SK-N-SH treated with all-trans-retinoic acid at 6 μM for 48 hours (cell line): Measurements from ENCODE around the gene HMGN1.

Experiments
- ATAC-seq: fragments of 200-7000 bp; cut with Tn5 transposase; 3 replicates; pipeline ENCODE4 v1.9.1; 2020; ENCODE audit warnings: mild to moderate bottlenecking, moderate library complexity
- ARNTL ChIP-seq: fragments of 450-650 bp; formaldehyde crosslinking; IDR thresholded peaks from 2 replicates; pipeline ENCODE4 v1.5.0; 2020; ENCODE audit warnings: low read depth, mild to moderate bottlenecking, moderate library complexity, borderline replicate concordance
- BACH2 ChIP-seq: fragments of 250-450 bp; sonication (Bioruptor Pico); IDR thresholded peaks from 2 replicates; pipeline ENCODE4 v1.9.0; 2021; ENCODE audit warnings: mild to moderate bottlenecking, borderline replicate concordance
- CREB5 ChIP-seq: fragments of 250-450 bp; sonication (Bioruptor Pico); IDR thresholded peaks from 2 replicates; pipeline ENCODE4 v1.5.1; 2020; ENCODE audit warnings: low read depth, mild to moderate bottlenecking, moderate library complexity
- CSDC2 ChIP-seq: fragments of 250-450 bp; sonication (Bioruptor Pico); IDR thresholded peaks from 2 replicates; pipeline ENCODE4 v1.5.0; 2020; ENCODE audit warnings: mild to moderate bottlenecking, moderate library complexity
- ESRRG ChIP-seq: fragments of 250-450 bp; sonication (Bioruptor Pico); IDR thresholded peaks from 2 replicates; pipeline ENCODE4 v1.6.1; 2021; ENCODE audit warnings: mild to moderate bottlenecking
- GLIS3 ChIP-seq: fragments of 250-450 bp; sonication (Bioruptor Pico); IDR thresholded peaks from 2 replicates; pipeline ENCODE4 v1.5.0; 2020; ENCODE audit warnings: mild to moderate bottlenecking, moderate library complexity
- ISL1 ChIP-seq: fragments of 250-450 bp; sonication (Bioruptor Pico); IDR thresholded peaks from 2 replicates; pipeline ENCODE4 v2.1.2; 2022; ENCODE audit warnings: mild to moderate bottlenecking, moderate library complexity
- OSR1 ChIP-seq: fragments of 250-450 bp; sonication (Bioruptor Pico); IDR thresholded peaks from 2 replicates; pipeline ENCODE4 v1.8.0; 2022; ENCODE audit warnings: moderate library complexity, mild to moderate bottlenecking, inconsistent platforms
- POU6F1 ChIP-seq: fragments of 250-450 bp; sonication (Bioruptor Pico); IDR thresholded peaks from 2 replicates; pipeline ENCODE4 v1.8.0; 2021; ENCODE audit warnings: low read depth, mild to moderate bottlenecking, moderate library complexity, borderline replicate concordance
- PPARA ChIP-seq: fragments of 250-450 bp; sonication (Bioruptor Pico); IDR thresholded peaks from 2 replicates; pipeline ENCODE4 v1.5.0; 2020; ENCODE audit warnings: mild to moderate bottlenecking, borderline replicate concordance
- RARB ChIP-seq: fragments of 250-450 bp; sonication (Bioruptor Pico); IDR thresholded peaks from 2 replicates; pipeline ENCODE4 v1.8.0; 2021; ENCODE audit warnings: mild to moderate bottlenecking, moderate library complexity
- SNAI2 ChIP-seq: fragments of 250-450 bp; sonication (Bioruptor Pico); IDR thresholded peaks from 2 replicates; pipeline ENCODE4 v1.5.0; 2020; ENCODE audit warnings: mild to moderate bottlenecking, moderate library complexity
- TCF4 ChIP-seq: fragments of 250-450 bp; sonication (Bioruptor Pico); IDR thresholded peaks from 2 replicates; pipeline ENCODE4 v1.8.0; 2021; ENCODE audit warnings: mild to moderate bottlenecking, moderate library complexity, borderline replicate concordance
- TOX ChIP-seq: fragments of 250-450 bp; sonication (Bioruptor Pico); IDR thresholded peaks from 2 replicates; pipeline ENCODE4 v1.8.0; 2021; ENCODE audit warnings: mild to moderate bottlenecking, moderate library complexity, borderline replicate concordance
- ZC3H10 ChIP-seq: fragments of 250-450 bp; sonication (Bioruptor Pico); IDR thresholded peaks from 2 replicates; pipeline ENCODE4 v1.5.1; 2021; ENCODE audit warnings: mild to moderate bottlenecking, moderate library complexity
- ZFP3 ChIP-seq: fragments of 250-450 bp; sonication (Bioruptor Pico); IDR thresholded peaks from 2 replicates; pipeline ENCODE4 v1.5.0; 2020; ENCODE audit warnings: mild to moderate bottlenecking, moderate library complexity
- ZFP30 ChIP-seq: fragments of 450-650 bp; formaldehyde crosslinking; IDR thresholded peaks from 2 replicates; pipeline ENCODE4 v1.5.0; 2022; ENCODE audit warnings: mild to moderate bottlenecking, moderate library complexity
- ZNF565 ChIP-seq: fragments of 450-650 bp; formaldehyde crosslinking; conservative IDR thresholded peaks from 2 replicates; pipeline ENCODE4 v1.5.0; 2020; ENCODE audit warnings: low read depth, mild to moderate bottlenecking, moderate library complexity
- ZNF70 ChIP-seq: fragments of 450-650 bp; formaldehyde crosslinking; IDR thresholded peaks from 2 replicates; pipeline ENCODE4 v1.5.0; 2020; ENCODE audit warnings: mild to moderate bottlenecking, moderate library complexity
- ZNF8 ChIP-seq: fragments of 450-650 bp; formaldehyde crosslinking; IDR thresholded peaks from 2 replicates; pipeline ENCODE4 v1.5.0; 2020; ENCODE audit warnings: mild to moderate bottlenecking, moderate library complexity
- TF ChIP-seq, protein P1 (sequence below): fragments of 250-450 bp; sonication (Bioruptor Pico); IDR thresholded peaks from 2 replicates; pipeline ENCODE4 v1.5.0; 2020; ENCODE audit warnings: mild to moderate bottlenecking, moderate library complexity

The HMGN1 gene

DNA sequence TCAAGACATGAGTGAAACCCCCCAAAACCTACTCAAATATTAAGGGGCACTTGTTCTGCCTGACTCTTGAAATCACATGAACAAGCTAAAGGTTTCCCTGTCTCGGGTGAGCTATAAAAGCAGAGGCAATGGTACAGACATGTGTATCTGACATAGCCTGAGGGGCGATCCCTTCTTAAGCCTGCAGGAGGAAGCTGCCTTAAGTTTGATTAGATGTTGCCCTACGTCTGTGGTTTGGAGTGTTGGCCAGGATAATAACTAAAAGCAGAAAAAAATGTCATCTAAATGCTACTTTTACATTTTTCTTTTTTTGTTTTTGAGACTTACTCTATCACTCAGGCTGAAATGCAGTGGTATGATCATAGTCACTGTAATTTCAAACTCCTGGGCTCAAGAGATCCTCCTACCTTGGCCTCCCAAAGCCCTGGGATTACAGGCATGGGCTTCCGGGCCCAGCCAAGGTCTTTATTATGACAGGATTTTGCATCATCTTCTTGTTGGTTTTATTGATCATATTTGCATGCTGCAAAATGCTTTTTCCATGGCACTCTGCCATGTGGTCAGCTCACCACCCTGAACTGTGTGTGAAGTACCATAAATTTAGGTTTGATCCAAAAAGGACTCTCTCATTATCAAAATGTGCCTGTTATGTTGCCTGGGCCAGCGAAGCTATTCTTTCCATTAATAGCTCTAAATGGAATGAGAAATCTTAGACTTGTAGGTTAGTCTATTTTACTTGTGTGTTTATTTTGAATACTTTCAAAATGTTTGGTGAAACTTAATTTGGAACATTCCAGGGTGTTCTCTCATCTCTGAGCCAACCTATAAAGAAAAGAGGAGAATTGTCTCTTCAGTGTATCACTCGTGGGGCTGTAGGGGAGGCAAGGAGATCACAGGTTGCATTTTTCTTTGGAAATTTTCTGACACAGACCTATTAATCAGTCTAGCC is 15.0 kb upstream of the HMGN1 start:
- no peak for TF ChIP-seq OSR1 (CRISPR knock-in tag)
- TF ChIP-seq ZFP30, result no peak
- TF ChIP-seq PPARA (CRISPR knock-in tag), result no peak
- TF ChIP-seq GLIS3 (CRISPR knock-in tag), result no peak
- no peak for TF ChIP-seq TCF4 (CRISPR knock-in tag)
- TF ChIP-seq, all 23 proteins: peak for 0
- no peak for ATAC-seq

DNA sequence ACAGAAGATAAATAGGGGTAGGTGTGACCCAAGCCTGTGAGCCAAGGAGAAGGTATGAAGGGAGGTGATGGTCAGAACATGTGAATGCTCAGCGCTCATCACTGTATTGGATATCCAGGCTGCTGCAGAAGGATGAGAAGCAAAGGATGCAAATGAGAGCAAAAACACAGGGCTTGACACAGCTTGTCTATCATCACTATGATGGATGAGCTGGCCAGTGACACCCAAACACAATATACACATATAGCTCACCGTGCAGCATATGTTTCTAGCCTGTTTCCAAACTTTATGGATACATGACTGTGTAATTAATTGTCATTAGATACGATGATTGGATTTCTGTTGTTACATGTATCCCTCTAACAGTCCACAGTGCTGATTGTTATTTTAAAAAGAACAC is 13.8 kb upstream of the HMGN1 start:
- ATAC-seq, result no peak

GRCh38 chr21:39359382-39359781 is 10.5 kb upstream of the HMGN1 start:
- ATAC-seq, result no peak
- TF ChIP-seq RARB, result no peak
- TF ChIP-seq PPARA (CRISPR knock-in tag), result no peak
- TF ChIP-seq ESRRG, result no peak
- TF ChIP-seq, all 23 proteins: peak for 0

More for the DNA sequence above, 13.8 kb upstream of the HMGN1 start:
- TF ChIP-seq TCF4 (CRISPR knock-in tag) (no peak), BACH2 (CRISPR knock-in tag) (no peak), ZNF8 (CRISPR knock-in tag) (no peak), TOX (CRISPR knock-in tag) (no peak), ZFP3 (CRISPR knock-in tag) (no peak), ESRRG (no peak), ARNTL (CRISPR knock-in tag) (no peak), CSDC2 (CRISPR knock-in tag) (no peak), ZFP30 (no peak), ISL1 (CRISPR knock-in tag) (no peak), POU6F1 (no peak), RARB (no peak), ZC3H10 (no peak)

DNA sequence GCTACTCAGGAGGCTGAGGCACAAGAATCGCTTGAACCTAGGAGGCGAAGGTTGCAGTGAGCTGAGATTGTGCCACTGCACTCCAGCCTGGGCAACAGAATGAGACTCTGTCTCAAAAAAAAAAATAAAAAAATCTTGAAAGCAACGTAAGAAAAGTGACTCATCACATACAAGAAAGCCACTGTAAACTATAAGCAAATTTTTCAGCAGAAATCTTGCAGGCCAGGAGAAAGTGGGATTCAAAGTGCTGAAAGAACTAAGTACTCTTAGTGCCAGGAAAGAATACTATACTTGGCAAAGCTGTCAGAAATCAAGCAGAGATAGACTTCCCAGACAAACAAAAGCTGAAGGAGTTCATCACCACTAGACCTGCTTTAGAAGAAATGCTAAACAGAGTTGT is 4.4 kb upstream of the HMGN1 start:
- TF ChIP-seq SNAI2 (no peak), ZFP30 (no peak), GLIS3 (CRISPR knock-in tag) (no peak), ZNF565 (CRISPR knock-in tag) (no peak)
- TF ChIP-seq, protein P1, sequence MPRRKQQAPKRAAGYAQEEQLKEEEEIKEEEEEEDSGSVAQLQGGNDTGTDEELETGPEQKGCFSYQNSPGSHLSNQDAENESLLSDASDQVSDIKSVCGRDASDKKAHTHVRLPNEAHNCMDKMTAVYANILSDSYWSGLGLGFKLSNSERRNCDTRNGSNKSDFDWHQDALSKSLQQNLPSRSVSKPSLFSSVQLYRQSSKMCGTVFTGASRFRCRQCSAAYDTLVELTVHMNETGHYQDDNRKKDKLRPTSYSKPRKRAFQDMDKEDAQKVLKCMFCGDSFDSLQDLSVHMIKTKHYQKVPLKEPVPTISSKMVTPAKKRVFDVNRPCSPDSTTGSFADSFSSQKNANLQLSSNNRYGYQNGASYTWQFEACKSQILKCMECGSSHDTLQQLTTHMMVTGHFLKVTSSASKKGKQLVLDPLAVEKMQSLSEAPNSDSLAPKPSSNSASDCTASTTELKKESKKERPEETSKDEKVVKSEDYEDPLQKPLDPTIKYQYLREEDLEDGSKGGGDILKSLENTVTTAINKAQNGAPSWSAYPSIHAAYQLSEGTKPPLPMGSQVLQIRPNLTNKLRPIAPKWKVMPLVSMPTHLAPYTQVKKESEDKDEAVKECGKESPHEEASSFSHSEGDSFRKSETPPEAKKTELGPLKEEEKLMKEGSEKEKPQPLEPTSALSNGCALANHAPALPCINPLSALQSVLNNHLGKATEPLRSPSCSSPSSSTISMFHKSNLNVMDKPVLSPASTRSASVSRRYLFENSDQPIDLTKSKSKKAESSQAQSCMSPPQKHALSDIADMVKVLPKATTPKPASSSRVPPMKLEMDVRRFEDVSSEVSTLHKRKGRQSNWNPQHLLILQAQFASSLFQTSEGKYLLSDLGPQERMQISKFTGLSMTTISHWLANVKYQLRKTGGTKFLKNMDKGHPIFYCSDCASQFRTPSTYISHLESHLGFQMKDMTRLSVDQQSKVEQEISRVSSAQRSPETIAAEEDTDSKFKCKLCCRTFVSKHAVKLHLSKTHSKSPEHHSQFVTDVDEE (CRISPR knock-in tag), result no peak
- ATAC-seq, result no peak

DNA sequence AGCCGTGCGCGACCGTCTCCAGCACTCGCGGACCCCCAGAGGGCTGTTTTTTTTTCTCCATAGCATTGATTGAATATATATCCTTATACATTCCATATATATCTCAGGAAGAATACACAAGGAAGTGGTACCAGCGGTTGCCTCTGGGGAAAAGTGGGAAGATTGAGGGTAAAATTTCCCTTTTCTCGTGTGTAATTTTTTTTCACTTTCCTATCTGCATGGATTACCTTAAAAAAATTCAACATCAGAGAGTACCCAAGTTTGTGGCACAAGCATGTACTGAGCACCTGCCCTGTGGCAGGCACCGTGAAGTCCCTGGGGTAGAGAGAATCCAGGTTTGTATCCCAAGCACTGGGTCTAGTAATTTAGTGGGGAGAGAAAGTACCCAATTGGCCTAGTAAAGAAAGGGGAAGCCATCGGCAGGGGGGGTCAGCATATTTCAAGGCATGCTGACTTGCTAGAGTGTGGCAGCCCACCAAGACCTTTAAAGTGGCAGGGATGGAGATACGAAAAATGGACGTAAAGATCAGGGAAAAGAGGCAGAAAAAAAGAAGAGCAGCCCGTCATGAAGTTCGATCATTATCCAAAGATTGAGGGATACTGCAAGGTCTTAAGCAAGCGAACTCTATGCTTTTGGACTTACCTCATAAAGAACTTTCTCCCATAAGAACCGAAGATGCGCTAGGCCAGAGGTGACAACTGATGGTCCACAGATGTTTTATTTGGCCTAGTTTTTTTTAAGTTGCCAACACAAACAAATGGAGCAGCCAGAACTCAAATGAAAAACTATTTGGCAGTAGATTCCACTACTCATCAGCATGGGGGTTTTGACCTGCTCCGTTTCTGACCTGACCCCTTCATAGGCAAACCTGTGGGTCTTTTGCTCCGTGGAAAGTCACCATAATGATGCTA is 1.5 kb upstream of the HMGN1 start:
- TF ChIP-seq BACH2 (CRISPR knock-in tag) (no peak), ZNF70 (CRISPR knock-in tag) (no peak), ZNF565 (CRISPR knock-in tag) (no peak), TCF4 (CRISPR knock-in tag) (no peak), GLIS3 (CRISPR knock-in tag) (no peak), CREB5 (no peak)

More for the DNA sequence above, 1.5 kb upstream of the HMGN1 start:
- no peak for ATAC-seq
